Measurements from ENCODE around the gene TMPRSS2. TPM values are rescaled to one million over a fixed set of nuclear protein-coding genes. Genes with fewer than 3 reads are reported as not detected.

The TMPRSS2 gene
- total RNA-seq, 4 donors from 2014 or later, result 0.19 to 5.0 (median 0.62) TPM; not detected in 1

- TF ChIP-seq POLR2AphosphoS5 (IDR thresholded peaks at IDR 0.05) (no peak), POLR2A (IDR thresholded peaks at IDR 0.05) (no peak), EP300 (IDR thresholded peaks at IDR 0.05) (no peak)
- TF ChIP-seq, protein P1, sequence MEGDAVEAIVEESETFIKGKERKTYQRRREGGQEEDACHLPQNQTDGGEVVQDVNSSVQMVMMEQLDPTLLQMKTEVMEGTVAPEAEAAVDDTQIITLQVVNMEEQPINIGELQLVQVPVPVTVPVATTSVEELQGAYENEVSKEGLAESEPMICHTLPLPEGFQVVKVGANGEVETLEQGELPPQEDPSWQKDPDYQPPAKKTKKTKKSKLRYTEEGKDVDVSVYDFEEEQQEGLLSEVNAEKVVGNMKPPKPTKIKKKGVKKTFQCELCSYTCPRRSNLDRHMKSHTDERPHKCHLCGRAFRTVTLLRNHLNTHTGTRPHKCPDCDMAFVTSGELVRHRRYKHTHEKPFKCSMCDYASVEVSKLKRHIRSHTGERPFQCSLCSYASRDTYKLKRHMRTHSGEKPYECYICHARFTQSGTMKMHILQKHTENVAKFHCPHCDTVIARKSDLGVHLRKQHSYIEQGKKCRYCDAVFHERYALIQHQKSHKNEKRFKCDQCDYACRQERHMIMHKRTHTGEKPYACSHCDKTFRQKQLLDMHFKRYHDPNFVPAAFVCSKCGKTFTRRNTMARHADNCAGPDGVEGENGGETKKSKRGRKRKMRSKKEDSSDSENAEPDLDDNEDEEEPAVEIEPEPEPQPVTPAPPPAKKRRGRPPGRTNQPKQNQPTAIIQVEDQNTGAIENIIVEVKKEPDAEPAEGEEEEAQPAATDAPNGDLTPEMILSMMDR (IDR thresholded peaks at IDR 0.05), result no peak
- Histone ChIP-seq H3K27ac (no peak overlapping the region), H3K9me3 (no peaks in the 10 kb centered on the region), H3K27me3 (peaks cover 31% of the 10 kb centered on the region), H3K36me3 (no peaks in the 10 kb centered on the region), H3K4me1 (no peaks in the 10 kb centered on the region), H3K4me3 (no peak overlapping the region)
- ATAC-seq, result no peak
- 76% methylated on average over 3 of the region's 6 CpGs; no CpG with 5 or more reads in 1 of the 2 donors for WGBS, 2 donors (ENCODE audit: low coverage in 1 of 2)
Observed at GRCh38 chr21:41497008-41497407, 10.9 kb downstream of the TMPRSS2 start.

DNA sequence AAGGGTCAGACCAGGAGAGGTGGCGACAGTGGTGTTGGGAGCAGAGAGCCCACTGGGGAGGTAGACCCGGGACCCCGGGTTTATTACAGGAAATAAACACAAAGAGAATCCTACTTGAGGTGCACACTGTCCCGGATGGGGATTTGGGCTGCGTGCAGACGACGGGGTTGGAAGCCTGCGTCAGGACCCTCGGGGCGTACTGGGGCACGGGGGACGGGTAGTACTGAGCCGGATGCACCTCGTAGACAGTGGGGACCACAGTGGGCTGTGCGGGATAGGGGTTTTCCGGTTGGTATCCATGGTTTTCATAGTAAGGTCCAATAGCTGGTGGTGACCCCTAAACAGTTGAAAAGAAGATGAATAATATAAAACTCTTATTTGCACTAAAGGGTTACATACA, 13.7 kb downstream of the TMPRSS2 start:
- Histone ChIP-seq H3K9me3 (no peaks in the 10 kb centered on the region), H3K4me3 (no peak overlapping the region), H3K27ac (no peak overlapping the region), H3K36me3 (no peaks in the 10 kb centered on the region), H3K27me3 (peaks cover 30% of the 10 kb centered on the region), H3K4me1 (no peaks in the 10 kb centered on the region)
- ATAC-seq, result no peak
- TF ChIP-seq POLR2A (IDR thresholded peaks at IDR 0.05), result no peak
- no peak for TF ChIP-seq EP300 (IDR thresholded peaks at IDR 0.05)
- TF ChIP-seq, protein P1 (IDR thresholded peaks at IDR 0.05), result no peak
- TF ChIP-seq POLR2AphosphoS5 (IDR thresholded peaks at IDR 0.05), result no peak
- 93 to 94% methylated on average over 6 to 16 of the region's 16 CpGs for WGBS, 2 donors (ENCODE audit: low coverage in 1 of 2)

DNA sequence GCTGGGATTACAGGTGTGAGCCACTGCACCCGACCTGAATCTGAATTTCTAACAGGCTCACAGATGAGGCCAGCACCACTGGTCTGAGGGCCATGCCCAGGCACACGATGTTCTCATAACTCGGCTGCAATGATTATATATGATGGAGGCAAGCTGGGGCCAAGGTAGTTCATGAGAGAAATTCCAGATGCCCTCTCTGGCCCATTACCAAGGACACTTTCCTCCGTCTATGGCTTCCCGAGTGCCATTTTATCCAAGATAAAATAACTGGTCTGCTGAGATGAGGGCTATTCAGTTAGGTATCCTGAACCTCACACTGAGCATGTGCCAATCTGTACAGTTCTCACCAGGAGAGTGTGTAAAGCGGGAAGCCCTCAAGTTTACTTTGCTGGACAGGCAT, 16.5 kb downstream of the TMPRSS2 start:
- Histone ChIP-seq H3K4me3 (no peak overlapping the region), H3K27ac (no peak overlapping the region), H3K4me1 (no peaks in the 10 kb centered on the region), H3K36me3 (no peaks in the 10 kb centered on the region), H3K27me3 (peaks cover 34% of the 10 kb centered on the region), H3K9me3 (no peaks in the 10 kb centered on the region)
- 74% methylated on average over 4 of the region's 6 CpGs; no CpG with 5 or more reads in 1 of the 2 donors for WGBS, 2 donors (ENCODE audit: low coverage in 1 of 2)
- no peak for ATAC-seq
- TF ChIP-seq POLR2AphosphoS5 (IDR thresholded peaks at IDR 0.05) (peak; percentile 8), EP300 (IDR thresholded peaks at IDR 0.05) (no peak)

DNA sequence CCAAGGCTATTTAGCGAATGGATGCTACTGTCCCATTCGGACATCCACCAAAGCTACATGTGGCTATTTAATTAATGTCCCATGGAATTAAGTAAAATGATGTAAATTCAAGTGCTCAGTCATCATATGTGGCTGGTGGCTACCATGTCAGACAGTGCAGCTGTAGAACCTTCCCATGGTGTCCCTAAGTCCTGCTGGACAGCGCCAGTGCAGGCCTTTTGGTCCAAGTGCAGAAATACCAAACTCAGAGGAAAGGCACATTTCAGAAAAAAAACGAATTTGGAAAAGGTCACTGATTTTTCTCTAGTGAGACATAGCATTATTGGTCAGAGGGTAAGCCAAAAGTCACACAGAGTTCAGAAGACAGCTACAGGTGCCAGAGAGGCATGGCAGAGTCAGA, 17.6 kb downstream of the TMPRSS2 start:
- Histone ChIP-seq H3K4me3 (no peak overlapping the region), H3K4me1 (no peaks in the 10 kb centered on the region), H3K27ac (no peak overlapping the region), H3K27me3 (peaks cover 34% of the 10 kb centered on the region), H3K36me3 (no peaks in the 10 kb centered on the region), H3K9me3 (no peaks in the 10 kb centered on the region)
- WGBS, 2 donors (ENCODE audit: low coverage in 1 of 2), result 70 to 76% methylated on average over 4 of the region's 4 CpGs
- TF ChIP-seq POLR2AphosphoS5 (IDR thresholded peaks at IDR 0.05) (no peak), EP300 (IDR thresholded peaks at IDR 0.05) (no peak), POLR2A (IDR thresholded peaks at IDR 0.05) (no peak)
- TF ChIP-seq, protein P1 (IDR thresholded peaks at IDR 0.05), result no peak
- no peak for ATAC-seq

DNA sequence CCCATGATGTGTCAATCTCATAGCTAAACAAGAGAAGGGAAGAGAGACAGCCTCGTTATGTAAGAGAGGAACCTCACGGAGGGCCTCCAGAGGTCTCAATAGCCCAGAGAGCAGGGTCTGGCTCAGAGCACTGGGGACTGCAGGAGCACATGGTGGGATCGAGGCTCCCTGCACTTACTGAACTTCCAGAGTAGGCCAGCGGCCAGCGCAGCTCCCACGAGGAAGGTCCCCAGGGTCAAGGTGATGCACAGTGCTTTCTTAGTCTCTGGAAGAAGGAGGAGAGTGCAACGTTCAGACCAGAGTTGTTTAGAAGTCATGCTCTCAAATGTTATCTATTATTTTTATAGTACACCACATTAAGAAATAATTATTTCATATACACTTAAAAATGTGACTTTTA, 18.6 kb downstream of the TMPRSS2 start:
- Histone ChIP-seq H3K27ac (no peak overlapping the region), H3K9me3 (no peaks in the 10 kb centered on the region), H3K4me3 (no peak overlapping the region), H3K4me1 (no peaks in the 10 kb centered on the region), H3K36me3 (no peaks in the 10 kb centered on the region), H3K27me3 (peaks cover 33% of the 10 kb centered on the region)
- ATAC-seq, result no peak
- 67 to 92% methylated on average over 1 to 4 of the region's 7 CpGs for whole genome bisulfite sequencing, 2 donors (ENCODE audit: low coverage in 1 of 2)
- TF ChIP-seq POLR2AphosphoS5 (IDR thresholded peaks at IDR 0.05), result no peak

GRCh38 chr21:41488080-41488479, 19.9 kb downstream of the TMPRSS2 start:
- no peak for ATAC-seq
- TF ChIP-seq, protein P1 (IDR thresholded peaks at IDR 0.05), result no peak
- TF ChIP-seq EP300 (IDR thresholded peaks at IDR 0.05), result no peak
- no peak for TF ChIP-seq POLR2AphosphoS5 (IDR thresholded peaks at IDR 0.05)
- TF ChIP-seq POLR2A (IDR thresholded peaks at IDR 0.05), result no peak
- Histone ChIP-seq H3K27me3 (peaks cover 22% of the 10 kb centered on the region), H3K4me1 (no peaks in the 10 kb centered on the region), H3K36me3 (no peaks in the 10 kb centered on the region), H3K9me3 (no peaks in the 10 kb centered on the region), H3K27ac (no peak overlapping the region), H3K4me3 (no peak overlapping the region)
- 43 to 100% methylated on average over 1 to 3 of the region's 14 CpGs for WGBS, 2 donors (ENCODE audit: low coverage in 1 of 2)

Measured in gastroesophageal sphincter (tissue), 4 donors.